Measurements from ENCODE around the gene FBXL15. TPM values are rescaled to one million over a fixed set of nuclear protein-coding genes. Genes with fewer than 3 reads are reported as not detected.

Gene FBXL15
- total and polyA plus RNA-seq, 12 donors, result 6.7 to 19.2 (median 10.2) TPM

- peaks cover 7 to 57% (median 36%) of the 10 kb centered on the region in 9 donors for H3K4me1 ChIP-seq
- H3K9me3 ChIP-seq, result no peaks in the 10 kb centered on the region
- ATAC-seq (peak; percentile 65 to 87 (median 78)), DNase-seq (peak; percentile 87 to 90)
- H3K36me3 ChIP-seq, result peaks cover 0 to 41% (median 0%) of the 10 kb centered on the region in 9 donors
- H3K4me3 ChIP-seq, result peak within 1 kb of the TSS; percentile 48 to 90 (median 69)
- H3K27me3 ChIP-seq, result no peaks in the 10 kb centered on the region
- TF ChIP-seq CTCF (IDR thresholded peaks at IDR 0.05), result no peak
- WGBS, 2 donors, result 1 to 2% methylated on average over 41 to 42 of the region's 42 CpGs
- H3K27ac ChIP-seq, result peak within 1 kb of the TSS; percentile 91 to 98 (median 96)
- intact Hi-C loops (cut with DNase I), result loop anchor here in 8 of 10 donors (2.0 to 10.0 kb wide), 10 partner anchors 27 to 228 kb away; partner anchors contain the start of genes ELOVL3 (in 4 of the 8) and C10orf95 (in 1 of the 8)
Measured at GRCh38 chr10:102395400-102396316, 25.0 kb upstream of the FBXL15 start, which contains the start of gene NFKB2. TSS of gene NFKB2 (plus strand) at chr10:102395705. CDS start at chr10:102395960, 255 bp downstream.

DNA sequence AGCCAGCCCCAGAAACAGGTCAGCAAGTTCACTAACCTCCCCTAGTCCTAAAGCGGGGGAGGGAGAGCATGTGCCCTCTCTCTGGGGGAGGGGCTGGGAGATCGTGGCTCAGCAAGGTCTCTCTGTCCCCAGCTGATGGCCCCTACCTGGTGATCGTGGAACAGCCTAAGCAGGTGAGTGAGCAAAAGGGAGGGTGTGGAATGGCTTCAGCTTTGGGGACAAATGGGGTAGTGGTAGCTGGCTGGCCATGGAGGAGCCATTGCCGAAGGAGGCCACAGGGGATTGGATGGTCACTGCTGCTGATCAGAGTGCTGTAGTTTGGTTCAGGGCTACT is 24.4 kb upstream of the FBXL15 start:
- peak overlapping the region in 8 of 10 donors; percentile 94 to 98 (median 96) for H3K27ac ChIP-seq
- WGBS, 2 donors, result 56 to 69% methylated on average over 4 of the region's 4 CpGs
- no peak for TF ChIP-seq CTCF (IDR thresholded peaks at IDR 0.05)

GRCh38 chr10:102396730-102397151 is 23.9 kb upstream of the FBXL15 start:
- H3K27me3 ChIP-seq, result no peaks in the 10 kb centered on the region
- no peak for DNase-seq
- H3K27ac ChIP-seq, result peak overlapping the region in 5 of 10 donors; percentile 94 to 98 (median 96)
- peaks cover 7 to 57% (median 36%) of the 10 kb centered on the region in 9 donors for H3K4me1 ChIP-seq
- H3K36me3 ChIP-seq, result peaks cover 0 to 52% (median 7%) of the 10 kb centered on the region in 9 donors
- H3K9me3 ChIP-seq, result no peaks in the 10 kb centered on the region
- ATAC-seq, result no peak
- no peak for TF ChIP-seq CTCF (IDR thresholded peaks at IDR 0.05)
- intact Hi-C loops (cut with DNase I), result loop anchor here in 7 of 10 donors (5.0 to 10.0 kb wide), 6 partner anchors 58 to 229 kb away; partner anchors contain the start of genes ELOVL3 (in 4 of the 7) and C10orf95 (in 1 of the 7)
- WGBS, 2 donors, result 90 to 97% methylated on average over 12 of the region's 12 CpGs
- H3K4me3 ChIP-seq, result peak overlapping the region in 7 of 10 donors; percentile 54 to 90 (median 66)

More for the DNA sequence above, 24.4 kb upstream of the FBXL15 start:
- peaks cover 7 to 57% (median 36%) of the 10 kb centered on the region in 9 donors for H3K4me1 ChIP-seq
- intact Hi-C loops (cut with DNase I), result loop anchor here in 7 of 10 donors (5.0 to 10.0 kb wide), 6 partner anchors 59 to 229 kb away; partner anchors contain the start of genes ELOVL3 (in 4 of the 7) and C10orf95 (in 1 of the 7)
- H3K4me3 ChIP-seq, result peak overlapping the region; percentile 48 to 90 (median 69)
- no peaks in the 10 kb centered on the region for H3K9me3 ChIP-seq
- peaks cover 0 to 47% (median 3%) of the 10 kb centered on the region in 9 donors for H3K36me3 ChIP-seq
- ATAC-seq (no peak), DNase-seq (no peak)
- H3K27me3 ChIP-seq, result no peaks in the 10 kb centered on the region
